COR-L47 (cell line): ENCODE data around the gene VAMP1.
A peak's percentile ranks its signal among the peaks of the same experiment; 100 is the strongest.
"Not testable (repeated sequence)": the region's sequence is repeated elsewhere in the genome, so short reads cannot be mapped to it uniquely, and the experiment has no call there.

Experiments used
- DNase-seq: peaks from one replicate; lab custom pipeline; 2025; lab: John Stamatoyannopoulos, UW

VAMP1 gene

DNA sequence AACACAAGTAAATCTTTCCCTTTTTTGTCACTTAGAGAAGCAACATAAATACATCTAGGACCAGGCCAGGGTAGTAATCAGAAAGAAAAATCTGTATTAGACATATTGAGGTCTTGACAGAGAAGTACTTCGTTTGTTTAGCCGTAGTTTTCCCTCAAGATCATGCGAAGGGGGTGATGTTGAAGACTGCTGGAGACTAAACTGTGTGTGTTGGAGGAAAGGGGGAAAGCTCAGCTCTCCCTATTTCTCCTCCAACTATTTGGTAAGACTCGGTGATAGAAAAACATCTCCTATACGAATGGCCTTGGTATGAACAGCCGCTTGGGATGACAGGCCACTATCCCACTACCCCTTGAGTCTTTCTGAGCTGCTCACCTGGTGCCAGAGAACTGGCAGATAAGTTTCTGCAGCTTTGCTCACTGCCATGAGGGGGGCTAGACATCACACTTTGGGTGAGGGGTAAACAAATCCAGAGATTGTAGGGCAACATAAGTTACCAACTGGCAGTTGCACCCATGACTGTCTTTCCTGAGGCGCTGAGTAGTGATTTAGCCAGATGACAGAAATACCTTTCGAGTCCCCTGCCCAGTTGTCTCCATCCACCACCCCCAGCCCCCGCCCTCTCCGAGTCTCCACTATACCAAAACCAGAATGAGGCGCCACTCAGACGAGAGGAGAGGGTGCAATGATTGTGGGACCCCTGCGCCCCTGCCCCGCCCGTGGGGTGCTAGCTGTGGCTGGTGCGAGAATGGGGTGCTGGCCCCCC is 685 bp downstream of the VAMP1 start:
- DNase-seq, result no peak

DNA sequence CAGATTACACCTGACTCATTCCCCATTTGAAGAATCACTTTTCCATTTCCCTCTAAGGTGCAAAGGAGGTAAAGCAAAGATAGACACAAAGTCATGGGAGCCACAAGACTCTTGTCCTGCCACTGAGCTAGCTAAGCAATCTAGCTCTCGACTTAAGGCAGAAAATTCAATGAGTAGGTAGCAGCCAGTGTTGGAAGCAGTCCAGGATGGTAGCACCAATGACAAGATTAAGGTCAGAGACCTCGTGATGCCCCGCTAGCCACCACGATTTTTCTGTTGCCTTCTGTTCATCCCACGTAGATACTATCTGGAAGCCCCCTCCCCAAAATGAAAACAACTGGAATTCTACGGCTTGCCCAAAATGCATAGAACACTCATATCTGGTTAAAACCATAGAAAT is 1.4 kb downstream of the VAMP1 start:
- no peak for DNase-seq

DNA sequence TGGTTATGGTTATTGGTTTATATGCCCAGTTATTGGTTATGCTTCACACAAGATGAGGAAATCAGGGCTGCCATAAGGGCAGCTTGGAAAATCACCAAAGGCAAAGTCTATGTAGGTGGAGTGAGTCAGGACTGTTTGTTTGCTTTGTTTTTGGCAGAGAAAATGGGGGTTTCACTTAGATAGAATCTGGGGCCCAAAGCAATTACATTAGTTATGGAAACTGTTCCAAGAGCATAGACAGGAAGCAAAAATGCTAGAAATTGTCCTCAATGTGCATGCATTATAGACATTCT is 2.2 kb downstream of the VAMP1 start:
- DNase-seq, result no peak

DNA sequence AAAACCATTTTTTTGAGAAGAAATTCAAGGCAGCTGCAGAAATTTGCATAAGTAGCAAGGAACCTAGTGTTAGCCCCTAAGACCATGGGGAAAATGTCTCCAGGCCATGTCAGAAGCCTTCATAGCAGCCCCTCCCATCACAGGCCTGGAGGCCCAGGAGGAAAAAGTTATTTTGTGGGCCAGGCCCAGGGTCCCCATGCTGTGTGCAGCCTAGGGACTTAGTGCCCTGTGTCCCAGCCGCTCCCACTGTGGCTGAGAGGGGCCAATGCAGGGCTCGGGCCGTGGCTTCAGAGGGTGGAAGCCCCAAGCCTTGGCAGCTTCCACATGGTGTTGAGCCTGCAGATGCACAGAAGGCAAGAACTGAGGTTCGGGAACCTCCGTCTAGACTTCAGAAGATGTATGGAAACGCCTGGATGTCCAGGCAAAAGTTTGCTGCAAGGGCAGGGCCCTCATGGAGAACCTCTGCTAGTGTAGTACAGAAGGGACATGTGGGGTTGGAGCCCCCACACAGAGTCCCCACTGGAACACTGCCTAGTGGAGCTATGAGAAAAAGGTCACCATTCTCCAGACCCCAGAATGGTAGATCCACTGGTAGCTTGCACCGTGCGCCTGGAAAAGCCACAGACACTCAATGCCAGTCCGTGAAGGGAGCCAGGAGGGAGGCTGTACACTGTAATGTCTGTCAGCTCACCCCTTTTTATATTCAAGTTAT is 2.8 kb downstream of the VAMP1 start:
- not testable (repeated sequence) for DNase-seq

DNA sequence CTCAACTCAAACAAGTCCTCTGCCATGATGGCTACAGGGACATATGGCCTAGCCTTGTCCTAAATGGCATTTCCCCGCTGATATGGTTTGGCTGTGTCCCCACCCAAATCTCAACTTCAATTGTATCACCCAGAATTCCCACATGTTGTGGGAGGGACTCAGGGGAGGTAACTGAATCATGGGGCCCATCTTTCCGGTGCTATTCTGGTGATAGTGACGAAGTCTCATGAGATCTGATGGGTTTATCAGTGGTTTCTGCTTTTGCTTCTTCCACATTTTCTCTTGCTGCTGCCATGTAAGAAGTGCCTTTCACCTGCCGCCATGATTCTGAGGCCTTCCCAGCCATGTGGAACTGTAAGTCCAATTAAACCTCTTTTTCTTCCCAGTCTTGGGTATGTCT is 3.7 kb downstream of the VAMP1 start:
- not testable (repeated sequence) for DNase-seq

DNA sequence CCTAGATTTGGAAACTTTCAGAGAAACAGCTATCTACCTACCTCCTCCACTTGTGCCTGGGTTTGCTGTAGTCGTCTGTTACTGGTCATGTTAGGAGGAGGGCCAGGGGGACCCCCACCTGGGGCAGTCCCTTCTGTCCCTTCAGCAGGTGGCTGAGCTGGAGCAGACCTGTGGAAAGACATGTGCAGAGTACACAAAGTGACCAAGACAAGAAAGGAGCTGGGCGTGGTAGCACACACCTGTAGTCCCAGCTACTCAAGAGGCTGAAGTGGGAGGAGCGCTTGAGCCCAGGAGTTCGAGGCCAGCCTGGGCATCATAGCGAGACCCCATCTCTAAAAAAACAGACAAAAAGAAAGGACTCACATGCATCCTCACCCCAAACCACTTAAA is 4.3 kb downstream of the VAMP1 start:
- no peak for DNase-seq

DNA sequence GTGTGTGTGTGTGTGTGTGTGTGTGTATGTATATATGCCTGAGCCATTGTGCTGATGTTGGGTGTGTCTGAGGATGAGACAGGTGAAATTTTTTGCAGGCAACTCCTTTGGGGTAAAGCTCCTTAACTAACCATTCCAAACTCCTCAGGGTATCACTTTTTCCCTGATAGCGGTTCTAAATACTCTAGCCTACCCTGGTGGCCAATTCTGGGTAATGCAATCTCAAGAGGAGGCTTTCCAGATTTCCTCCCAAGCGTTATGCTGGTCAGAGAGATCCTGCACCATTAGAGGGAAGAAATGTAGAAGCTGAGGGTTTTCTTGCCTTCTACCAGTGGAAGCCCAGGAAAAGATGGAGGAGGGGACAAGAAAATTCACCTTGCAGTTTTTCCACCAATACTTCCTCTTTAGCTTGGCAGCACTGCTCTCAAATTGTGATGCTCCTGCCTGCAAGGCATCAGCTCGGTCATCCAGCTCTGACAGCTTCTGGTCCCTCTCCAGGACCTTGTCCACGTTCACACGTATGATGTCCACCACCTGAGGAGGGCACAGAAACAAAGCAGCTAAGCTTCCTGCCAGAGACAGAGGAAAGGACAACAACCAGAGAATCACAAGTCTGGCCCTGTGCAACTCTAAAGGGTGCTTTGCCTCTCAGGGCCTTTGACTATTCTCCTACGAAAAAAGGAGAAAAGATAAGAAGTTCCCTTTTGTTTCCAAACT is 4.9 kb downstream of the VAMP1 start:
- DNase-seq, result peak; percentile 26

DNA sequence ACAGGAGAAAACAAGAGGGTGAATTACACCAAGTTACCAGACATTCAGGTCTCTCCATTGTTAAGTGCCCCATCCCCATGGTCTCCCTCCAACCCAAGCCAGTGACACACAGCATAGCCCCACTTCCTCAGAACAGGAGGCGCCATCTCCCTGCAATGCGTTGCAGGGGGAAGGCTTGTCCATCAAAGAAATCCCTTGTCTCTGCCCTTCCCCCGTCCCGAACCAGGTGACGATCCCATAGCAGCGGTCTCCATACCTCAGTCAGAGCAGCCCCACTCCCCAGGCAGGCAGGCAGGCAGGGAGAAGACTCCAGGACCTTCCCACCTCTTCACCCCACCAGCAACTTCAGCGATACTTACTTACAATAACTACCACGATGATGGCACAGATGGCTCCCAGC is 5.9 kb downstream of the VAMP1 start:
- DNase-seq, result no peak

DNA sequence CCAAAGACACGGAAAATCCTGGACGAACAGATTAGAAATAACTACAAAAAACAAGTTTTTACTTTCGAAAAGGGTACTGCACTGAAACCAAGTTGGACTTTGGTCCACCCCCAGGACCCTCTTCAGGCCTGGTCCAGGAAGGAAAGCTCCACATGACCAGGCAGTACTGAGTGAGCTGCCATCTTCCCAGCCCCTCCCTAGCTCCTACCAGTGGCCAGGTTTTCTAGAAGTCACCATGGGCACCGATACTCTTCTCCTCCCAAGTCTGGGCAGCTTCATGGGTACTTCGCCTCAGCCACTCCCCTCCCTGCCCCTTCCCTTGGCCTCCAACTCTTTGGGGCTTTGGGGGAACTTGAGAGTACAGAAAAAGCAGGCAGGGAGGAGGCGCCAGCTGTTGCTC is 6.6 kb downstream of the VAMP1 start:
- no peak for DNase-seq

DNA sequence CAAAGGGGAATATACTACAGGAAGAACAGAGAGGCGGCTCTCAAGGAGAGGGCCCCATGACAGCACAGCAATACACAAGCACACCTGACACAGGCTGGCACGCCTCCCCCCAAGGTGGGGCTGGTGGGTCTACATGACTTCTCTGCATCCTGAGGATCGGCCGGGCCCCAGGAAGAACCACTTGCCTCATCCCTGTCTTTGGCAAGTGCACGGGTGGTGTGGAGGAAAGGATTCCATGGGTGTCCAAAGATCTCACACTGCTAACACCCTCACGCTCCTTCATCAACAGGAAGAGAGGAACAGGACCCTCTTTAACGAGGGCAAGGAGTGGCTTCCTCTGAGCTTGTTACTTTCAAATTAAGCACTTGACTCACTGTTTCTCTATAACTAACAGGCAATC is 7.3 kb downstream of the VAMP1 start:
- no peak for DNase-seq

DNA sequence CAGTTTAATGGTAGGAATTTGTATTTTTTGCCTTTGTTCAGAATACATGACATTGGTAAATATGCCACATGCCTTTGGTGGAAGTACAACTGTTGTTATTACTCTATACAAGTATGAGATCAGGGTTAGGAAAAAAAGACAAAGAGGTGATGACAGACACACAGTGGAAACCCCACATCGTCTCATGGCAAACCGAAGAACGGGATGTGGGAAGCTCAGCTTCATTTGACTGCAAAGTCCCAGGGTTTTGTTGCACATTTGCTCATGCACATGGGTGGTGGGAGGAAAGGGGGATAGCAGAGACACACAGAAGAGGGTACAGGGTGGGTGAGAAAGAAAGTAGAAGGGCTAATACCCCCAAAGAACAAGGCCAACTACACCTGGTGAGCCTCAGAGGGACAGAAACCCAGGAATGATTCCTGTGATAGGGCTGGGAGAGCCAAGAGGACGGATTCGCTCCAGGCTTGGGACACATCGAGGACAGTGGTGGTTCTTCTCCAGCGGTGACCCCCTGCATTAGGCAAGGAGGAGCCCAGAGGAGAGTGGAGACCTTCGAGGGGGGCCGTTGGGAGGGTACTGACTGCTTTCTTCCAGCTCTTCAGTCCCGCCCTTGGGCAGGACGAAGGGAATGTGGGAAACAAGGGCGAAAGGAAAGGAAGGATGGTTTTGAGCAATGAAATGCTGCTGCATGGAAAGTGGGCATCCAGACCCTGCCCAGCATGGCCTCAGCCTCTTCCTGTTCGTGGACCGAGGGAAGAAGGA is 8.1 kb downstream of the VAMP1 start:
- no peak for DNase-seq

DNA sequence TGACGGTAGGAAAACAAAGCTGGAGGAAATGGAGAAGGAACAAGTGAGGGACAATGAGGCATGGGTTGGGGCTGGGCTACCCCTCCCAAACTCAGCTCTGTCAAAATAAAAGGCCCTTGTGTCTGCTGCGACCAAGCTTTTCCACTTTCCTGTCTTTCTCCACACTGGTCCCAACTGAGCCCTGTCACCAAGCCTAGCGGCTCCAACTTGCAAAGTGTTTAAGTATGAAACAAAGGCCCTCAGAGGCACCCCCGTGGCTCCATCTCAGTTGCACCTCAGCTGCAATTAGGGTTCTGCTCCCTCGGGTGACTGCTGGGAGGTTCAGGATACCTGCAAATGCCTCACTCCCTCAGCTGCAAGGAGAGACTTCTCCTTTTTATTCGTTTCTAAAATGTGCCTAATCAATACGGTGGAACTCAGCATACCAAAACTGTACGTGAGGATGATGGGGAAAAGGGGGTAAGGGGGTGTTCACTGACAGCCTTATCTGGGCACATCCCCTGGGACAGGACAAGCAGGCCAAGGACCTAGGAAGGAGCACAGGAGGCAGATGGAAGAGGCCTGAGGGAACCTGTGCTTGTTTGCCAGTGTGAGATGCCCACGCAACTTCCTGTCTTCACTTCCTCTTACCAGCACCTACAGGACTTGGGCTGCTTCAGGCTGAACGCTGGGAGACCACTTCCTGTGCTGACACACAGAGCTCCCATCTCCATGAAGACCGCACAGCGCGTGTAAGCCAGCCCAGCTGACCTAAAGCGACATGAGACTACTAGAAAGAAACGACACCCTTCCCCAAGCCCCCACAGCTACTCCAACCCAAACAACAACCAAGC is 8.9 kb downstream of the VAMP1 start:
- no peak for DNase-seq

DNA sequence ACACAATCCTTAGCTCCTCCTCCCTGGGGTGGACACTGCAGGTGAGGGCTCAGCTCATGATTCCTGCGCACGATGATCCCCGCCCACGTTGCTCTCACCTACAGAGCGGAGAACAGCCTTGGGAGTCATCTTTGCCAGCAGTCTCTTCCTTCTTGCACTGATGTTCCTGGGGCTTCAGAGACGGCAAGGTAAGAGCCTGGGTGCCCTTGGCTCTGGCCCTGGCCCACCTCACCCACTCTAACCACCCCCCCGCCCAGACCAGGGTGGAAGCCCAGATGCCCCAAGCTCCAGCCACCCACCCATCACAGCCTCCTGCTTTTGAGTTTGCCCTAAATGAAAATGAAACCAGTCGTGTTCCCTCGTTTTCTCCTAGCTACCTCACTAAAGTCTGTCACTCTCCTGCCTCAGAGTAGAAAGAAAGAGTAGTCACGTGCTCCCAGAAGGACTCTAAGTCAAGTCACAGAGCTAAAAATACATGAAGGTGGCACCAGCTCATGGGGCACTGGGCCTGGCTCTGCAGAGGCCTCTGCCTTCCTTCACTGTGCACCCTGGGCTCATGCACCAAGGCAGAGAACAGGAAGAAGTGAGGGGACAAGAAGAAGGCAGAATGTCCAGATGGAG is 9.6 kb downstream of the VAMP1 start:
- no peak for DNase-seq

DNA sequence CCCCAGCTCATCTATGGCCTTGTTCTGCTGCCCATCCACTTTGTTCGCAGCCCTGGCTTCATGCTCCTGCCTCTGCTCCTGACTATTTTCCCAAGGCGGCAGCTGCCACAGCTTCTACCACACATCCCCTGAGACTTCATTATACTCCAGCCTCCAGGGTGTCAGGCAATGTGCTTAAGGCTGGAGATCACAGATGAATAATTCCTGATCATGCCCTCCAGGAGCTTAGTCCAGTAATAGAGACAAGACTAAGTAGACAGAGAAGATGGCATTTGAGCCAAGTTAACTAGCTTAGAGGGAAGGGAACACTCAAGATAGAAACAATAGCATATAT is 11.5 kb downstream of the VAMP1 start:
- DNase-seq, result no peak

DNA sequence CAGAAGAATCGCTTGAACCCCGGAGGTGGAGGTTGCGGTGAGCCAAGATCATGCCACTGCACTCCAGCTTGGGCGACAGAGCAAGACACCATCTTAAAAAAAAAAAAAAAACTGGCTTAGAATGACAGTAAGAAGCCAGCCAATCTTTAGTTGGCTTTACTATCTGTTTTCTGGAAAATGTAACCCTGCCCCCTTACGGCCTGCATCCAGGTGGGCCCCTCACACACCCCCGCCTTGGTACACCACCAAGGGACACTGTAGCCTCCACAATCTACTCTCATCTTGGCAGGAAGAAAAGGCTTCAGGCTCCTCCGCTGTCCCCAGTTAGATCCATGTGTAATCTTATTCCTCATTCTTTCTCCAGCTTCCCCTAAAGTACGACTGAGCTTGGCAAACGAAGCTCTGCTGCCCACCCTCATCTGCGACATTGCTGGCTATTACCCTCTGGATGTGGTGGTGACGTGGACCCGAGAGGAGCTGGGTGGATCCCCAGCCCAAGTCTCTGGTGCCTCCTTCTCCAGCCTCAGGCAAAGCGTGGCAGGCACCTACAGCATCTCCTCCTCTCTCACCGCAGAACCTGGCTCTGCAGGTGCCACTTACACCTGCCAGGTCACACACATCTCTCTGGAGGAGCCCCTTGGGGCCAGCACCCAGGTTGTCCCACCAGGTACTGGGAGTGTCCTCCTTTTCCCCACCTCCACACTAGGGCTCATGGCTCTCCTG is 12.0 kb downstream of the VAMP1 start:
- DNase-seq, result no peak

DNA sequence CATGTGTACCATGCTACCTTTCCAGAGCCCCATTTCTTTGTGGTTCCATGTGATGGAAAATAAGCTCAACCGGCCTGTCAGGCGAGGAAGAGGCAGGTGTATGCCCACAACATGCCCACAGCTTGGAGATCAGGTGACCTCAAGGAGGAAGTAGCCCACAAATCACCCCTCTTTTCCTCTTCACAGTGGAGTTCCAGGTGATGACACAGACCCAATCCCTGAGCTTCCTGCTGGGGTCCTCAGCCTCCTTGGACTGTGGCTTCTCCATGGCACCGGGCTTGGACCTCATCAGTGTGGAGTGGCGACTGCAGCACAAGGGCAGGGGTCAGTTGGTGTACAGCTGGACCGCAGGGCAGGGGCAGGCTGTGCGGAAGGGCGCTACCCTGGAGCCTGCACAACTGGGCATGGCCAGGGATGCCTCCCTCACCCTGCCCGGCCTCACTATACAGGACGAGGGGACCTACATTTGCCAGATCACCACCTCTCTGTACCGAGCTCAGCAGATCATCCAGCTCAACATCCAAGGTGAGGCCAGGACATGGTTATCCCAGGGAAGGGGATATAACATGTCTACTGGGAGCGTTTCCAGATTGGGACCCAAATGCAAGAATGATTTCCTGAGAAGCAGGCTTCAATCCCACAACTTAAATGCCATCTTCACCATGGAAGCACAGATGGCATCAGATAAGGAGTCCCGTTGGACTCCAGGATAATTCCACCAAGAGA is 13.1 kb downstream of the VAMP1 start:
- no peak for DNase-seq

DNA sequence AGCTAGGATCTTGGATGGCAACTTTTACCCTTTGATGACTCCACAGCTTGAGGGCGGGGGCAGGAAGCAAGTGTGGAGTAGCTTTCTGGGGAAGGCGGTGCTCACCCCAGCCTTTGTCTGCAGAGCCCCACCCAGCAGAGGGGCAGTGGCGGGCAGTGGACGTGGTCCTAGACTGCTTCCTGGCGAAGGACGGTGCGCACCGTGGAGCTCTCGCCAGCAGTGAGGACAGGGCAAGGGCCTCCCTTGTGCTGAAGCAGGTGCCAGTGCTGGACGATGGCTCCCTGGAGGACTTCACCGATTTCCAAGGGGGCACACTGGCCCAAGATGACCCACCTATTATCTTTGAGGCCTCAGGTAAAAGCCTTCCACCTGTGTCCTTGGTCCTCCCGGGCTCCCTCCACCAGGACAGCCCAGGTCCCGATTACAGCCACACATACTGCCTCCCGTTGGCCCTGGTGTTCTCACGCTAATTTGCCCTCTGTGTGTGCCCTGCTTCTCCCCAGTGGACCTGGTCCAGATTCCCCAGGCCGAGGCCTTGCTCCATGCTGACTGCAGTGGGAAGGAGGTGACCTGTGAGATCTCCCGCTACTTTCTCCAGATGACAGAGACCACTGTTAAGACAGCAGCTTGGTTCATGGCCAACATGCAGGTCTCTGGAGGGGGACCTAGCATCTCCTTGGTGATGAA is 17.4 kb downstream of the VAMP1 start:
- no peak for DNase-seq

DNA sequence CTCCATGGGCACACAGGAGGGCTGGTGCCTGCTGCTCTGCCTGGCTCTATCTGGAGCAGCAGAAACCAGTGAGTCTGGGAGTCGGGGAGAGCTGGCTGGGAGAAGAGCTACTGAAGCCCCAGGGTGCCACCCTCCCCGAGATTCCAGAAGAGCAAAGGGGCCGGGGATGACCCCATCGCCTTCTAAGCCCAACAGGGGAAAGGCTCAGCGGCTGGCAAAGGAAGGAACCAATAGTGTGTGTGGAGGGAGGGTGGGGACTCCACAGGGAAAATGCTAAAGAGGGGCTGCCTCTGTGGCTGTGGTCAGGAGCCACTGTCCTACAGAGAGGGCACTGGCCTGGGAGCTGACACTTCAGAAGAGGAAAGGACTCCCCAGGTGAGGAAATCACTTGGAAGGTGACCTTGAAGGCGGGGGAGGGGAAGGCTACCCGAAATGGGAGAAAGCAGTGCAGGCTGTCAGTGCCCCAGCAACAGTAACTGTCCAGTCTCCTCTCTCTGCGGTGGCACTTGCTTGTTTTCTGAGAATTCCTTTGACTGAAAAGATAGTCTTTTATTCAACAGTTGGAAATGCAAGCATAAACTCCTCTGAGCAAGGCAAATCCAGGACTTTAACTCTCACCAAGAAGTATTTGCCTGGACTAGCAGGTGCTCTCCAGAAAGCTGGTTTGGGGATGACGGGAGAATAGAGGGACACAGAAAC is 18.1 kb downstream of the VAMP1 start:
- no peak for DNase-seq
